HepG2 (cell line): ENCODE measurements around the gene PLLP. TPM values are rescaled to one million over a fixed set of nuclear protein-coding genes. Genes with fewer than 3 reads are reported as not detected.

Experiments used
- BRD4 ChIP-seq: sonication (generic); formaldehyde crosslinking; IDR thresholded peaks from 2 replicates; pipeline ENCODE4 v1.4.0; 2020; ENCODE audit warnings: missing genetic modification reagents
- LCORL ChIP-seq, 2 experiments: fragments of 450-650 bp in 1 of 2; sonication (generic) in 1 of 2; formaldehyde crosslinking in 1 of 2; IDR thresholded peaks; 2 replicates each; pipeline versions ENCODE4 v1.5.0 to v1.6.1; 2017 to 2020; ENCODE audit warnings: antibody characterized with exemption in 1 of 2, missing genetic modification reagents in 1 of 2
- NCOA2 ChIP-seq: sonication (generic); formaldehyde crosslinking; IDR thresholded peaks from 2 replicates; pipeline ENCODE4 v1.8.0; 2022; ENCODE audit warnings: inconsistent platforms
- NFYC ChIP-seq: IDR thresholded peaks from 2 replicates; pipeline ENCODE4 v1.6.1; 2016; ENCODE audit warnings: missing genetic modification reagents, missing compliant biosample characterization
- NR2F2 ChIP-seq: IDR thresholded peaks from 2 replicates; pipeline ENCODE4 v1.6.1; 2012; ENCODE audit warnings: low read depth, inconsistent platforms, borderline replicate concordance
- SALL1 ChIP-seq: sonication (generic); formaldehyde crosslinking; IDR thresholded peaks from 2 replicates; pipeline ENCODE4 v1.8.0; 2022; ENCODE audit warnings: mild to moderate bottlenecking, missing genetic modification reagents
- SIN3B ChIP-seq: fragments of 150-350 bp; IDR thresholded peaks from 2 replicates; pipeline ENCODE4 v1.6.1; 2014; ENCODE audit warnings: low read length
- SOX6 ChIP-seq, 2 experiments: fragments of 450-650 bp in 1 of 2; sonication (generic) in 1 of 2; formaldehyde crosslinking in 1 of 2; IDR thresholded peaks; 2 replicates each; pipeline versions ENCODE4 v1.4.0 to v1.6.1; 2017 to 2020; ENCODE audit warnings: antibody characterized with exemption in 1 of 2, mild to moderate bottlenecking in 1 of 2, missing genetic modification reagents in 1 of 2
- SRSF9 ChIP-seq: fragments of 200-400 bp; formaldehyde crosslinking; IDR thresholded peaks from 2 replicates; pipeline ENCODE4 v1.6.1; 2018; ENCODE audit warnings: borderline replicate concordance, mild to moderate bottlenecking, low read depth, low read length; ENCODE audit not compliant: insufficient read depth, poor library complexity, severe bottlenecking
- TOPORS ChIP-seq: sonication (generic); formaldehyde crosslinking; IDR thresholded peaks from 2 replicates; pipeline ENCODE4 v1.8.0; 2023; ENCODE audit warnings: mild to moderate bottlenecking, missing genetic modification reagents
- ZNF180 ChIP-seq: sonication (generic); formaldehyde crosslinking; IDR thresholded peaks from 2 replicates; pipeline ENCODE4 v1.4.0; 2020; ENCODE audit warnings: low read depth, missing genetic modification reagents, borderline replicate concordance
- ZNF264 ChIP-seq: sonication (generic); formaldehyde crosslinking; IDR thresholded peaks from 2 replicates; pipeline ENCODE4 v1.4.0; 2020; ENCODE audit warnings: missing genetic modification reagents
- ZNF326 ChIP-seq: sonication (generic); formaldehyde crosslinking; IDR thresholded peaks from 2 replicates; pipeline ENCODE4 v1.4.0; 2020; ENCODE audit warnings: missing genetic modification reagents, borderline replicate concordance
- ZNF383 ChIP-seq: sonication (generic); formaldehyde crosslinking; IDR thresholded peaks from 2 replicates; pipeline ENCODE4 v1.4.0; 2020; ENCODE audit warnings: missing genetic modification reagents, mild to moderate bottlenecking, borderline replicate concordance
- ZNF431 ChIP-seq: sonication (generic); formaldehyde crosslinking; IDR thresholded peaks from 2 replicates; pipeline ENCODE4 v1.9.0; 2022; ENCODE audit warnings: missing genetic modification reagents, low read depth, mild to moderate bottlenecking, borderline replicate concordance
- ZNF564 ChIP-seq: sonication (generic); formaldehyde crosslinking; IDR thresholded peaks from 2 replicates; pipeline ENCODE4 v1.8.1; 2023; ENCODE audit warnings: mild to moderate bottlenecking, missing genetic modification reagents
- ZNF567 ChIP-seq: sonication (generic); formaldehyde crosslinking; IDR thresholded peaks from 2 replicates; pipeline ENCODE4 v1.8.1; 2023; ENCODE audit warnings: mild to moderate bottlenecking, missing genetic modification reagents, borderline replicate concordance
- ZNF572 ChIP-seq: sonication (generic); formaldehyde crosslinking; IDR thresholded peaks from 2 replicates; pipeline ENCODE4 v1.5.1; 2020; ENCODE audit warnings: mild to moderate bottlenecking, missing genetic modification reagents
- ZNF577 ChIP-seq: sonication (generic); formaldehyde crosslinking; IDR thresholded peaks from 2 replicates; pipeline ENCODE4 v1.4.0; 2020; ENCODE audit warnings: mild to moderate bottlenecking, low read depth, missing genetic modification reagents, borderline replicate concordance
- ZSCAN12 ChIP-seq: sonication (generic); formaldehyde crosslinking; IDR thresholded peaks from 2 replicates; pipeline ENCODE4 v1.9.0; 2021; ENCODE audit warnings: mild to moderate bottlenecking, missing genetic modification reagents
- polyA plus RNA-seq, 8 experiments: library from polyadenylated mRNA; depleted of rRNA in 3 of 8; stranded (reverse) in 7 of 8; unstranded in 1 of 8; fragments of >200 nt; fragmentation: Illumina TruSeq in 4 of 8; extraction: Trizol in 4 of 8; gene quantifications; 2 replicates each; pipeline versions ENCODE4 v1.2.1 to v1.2.3, GENCODE V29; 2011 to 2016; ENCODE audit warnings: low read depth in 4 of 8, missing spikeins in 1 of 8, mixed read lengths in 1 of 8; ENCODE audit not compliant: insufficient read depth in 1 of 8
- total RNA-seq, 5 experiments: library from RNA; depleted of rRNA; stranded (reverse); fragments of >200 nt; fragmentation: Illumina TruSeq; extraction: Trizol; gene quantifications; 2 replicates each; pipeline ENCODE4 v1.2.3, GENCODE V29; 2016; ENCODE audit warnings: low read depth in 1 of 5
- TF ChIP-seq, protein P1 (sequence below): sonication (generic); formaldehyde crosslinking; IDR thresholded peaks from 2 replicates; pipeline ENCODE4 v1.4.0; 2020; ENCODE audit warnings: missing genetic modification reagents, borderline replicate concordance
- TF ChIP-seq, protein P2 (sequence below): sonication (generic); formaldehyde crosslinking; IDR thresholded peaks from 2 replicates; pipeline ENCODE4 v1.5.0; 2020; ENCODE audit warnings: mild to moderate bottlenecking, missing genetic modification reagents, moderate library complexity
- TF ChIP-seq, protein P3 (sequence below): sonication (generic); formaldehyde crosslinking; IDR thresholded peaks from 2 replicates; pipeline ENCODE4 v1.4.0; 2020; ENCODE audit warnings: mild to moderate bottlenecking, missing genetic modification reagents, borderline replicate concordance

Gene PLLP
- total and polyA plus RNA-seq, 2 of the 13 experiments (the other 11 are each of a cell fraction or from before 2014, with no cell fraction given): 60.6 to 127 TPM

DNA sequence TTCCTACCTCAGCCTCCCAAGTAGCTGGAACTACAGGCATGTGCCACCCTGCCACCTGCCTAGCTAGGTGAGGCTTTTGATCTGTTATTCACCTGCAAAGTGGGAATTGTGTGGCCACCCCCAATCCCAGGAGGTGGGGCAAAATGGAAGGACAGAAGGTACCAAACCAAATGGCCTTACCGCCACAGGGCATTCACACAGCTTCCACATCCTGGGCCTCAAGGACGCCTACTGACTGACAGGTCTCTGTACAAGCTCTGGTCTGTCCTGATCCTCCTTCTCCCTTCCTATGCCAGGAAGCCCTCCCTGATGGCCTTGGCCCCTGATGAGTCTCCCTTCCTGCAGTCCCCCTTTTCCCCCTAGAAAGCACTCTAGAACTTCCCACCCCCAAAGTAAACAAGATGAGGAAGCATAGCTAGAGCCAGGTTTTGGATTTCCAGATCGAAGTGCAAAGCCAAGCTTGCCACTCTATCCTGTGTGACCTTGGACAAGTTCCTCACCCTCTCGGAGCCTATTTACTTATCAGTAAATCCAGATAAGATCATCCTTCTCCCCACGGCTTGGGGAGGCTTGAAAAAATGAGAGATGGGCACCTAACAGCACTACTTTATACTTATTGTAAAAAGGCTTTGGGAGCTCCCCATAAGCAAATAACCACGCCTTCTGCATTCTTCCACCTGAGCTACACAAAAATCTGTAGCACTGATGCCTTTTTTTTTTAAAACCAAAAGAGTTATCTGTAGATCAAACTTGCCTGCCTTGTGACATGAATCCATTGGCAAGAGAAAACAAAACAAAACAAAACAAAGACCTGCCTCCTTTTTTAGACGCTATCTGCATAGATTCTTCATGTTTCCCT lies 4.5 kb downstream of the PLLP start (continued):
- TF ChIP-seq, protein P1, sequence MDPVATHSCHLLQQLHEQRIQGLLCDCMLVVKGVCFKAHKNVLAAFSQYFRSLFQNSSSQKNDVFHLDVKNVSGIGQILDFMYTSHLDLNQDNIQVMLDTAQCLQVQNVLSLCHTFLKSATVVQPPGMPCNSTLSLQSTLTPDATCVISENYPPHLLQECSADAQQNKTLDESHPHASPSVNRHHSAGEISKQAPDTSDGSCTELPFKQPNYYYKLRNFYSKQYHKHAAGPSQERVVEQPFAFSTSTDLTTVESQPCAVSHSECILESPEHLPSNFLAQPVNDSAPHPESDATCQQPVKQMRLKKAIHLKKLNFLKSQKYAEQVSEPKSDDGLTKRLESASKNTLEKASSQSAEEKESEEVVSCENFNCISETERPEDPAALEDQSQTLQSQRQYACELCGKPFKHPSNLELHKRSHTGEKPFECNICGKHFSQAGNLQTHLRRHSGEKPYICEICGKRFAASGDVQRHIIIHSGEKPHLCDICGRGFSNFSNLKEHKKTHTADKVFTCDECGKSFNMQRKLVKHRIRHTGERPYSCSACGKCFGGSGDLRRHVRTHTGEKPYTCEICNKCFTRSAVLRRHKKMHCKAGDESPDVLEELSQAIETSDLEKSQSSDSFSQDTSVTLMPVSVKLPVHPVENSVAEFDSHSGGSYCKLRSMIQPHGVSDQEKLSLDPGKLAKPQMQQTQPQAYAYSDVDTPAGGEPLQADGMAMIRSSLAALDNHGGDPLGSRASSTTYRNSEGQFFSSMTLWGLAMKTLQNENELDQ (CRISPR knock-in tag): peak; percentile 78; the same call in 1 of the 2 replicates
- TF ChIP-seq NR2F2 (peak; percentile 89), TOPORS (CRISPR knock-in tag) (peak; percentile 66; the same call in 1 of the 2 replicates), ZNF431 (CRISPR knock-in tag) (peak; percentile 77; the same call in 1 of the 2 replicates), ZNF326 (no peak), ZSCAN12 (no peak), ZNF180 (CRISPR knock-in tag) (no peak), SRSF9 (no peak), LCORL (IDR thresholded peaks at IDR 0.05) (no peak), LCORL (CRISPR knock-in tag; IDR thresholded peaks at IDR 0.05) (peak; percentile 98), SIN3B (no peak), BRD4 (CRISPR knock-in tag) (no peak), NFYC (CRISPR knock-in tag) (peak; percentile 58), ZNF572 (peak; percentile 71; the same call in 1 of the 2 replicates), SOX6 (IDR thresholded peaks at IDR 0.05) (no peak), SOX6 (CRISPR knock-in tag; IDR thresholded peaks at IDR 0.05) (peak; percentile 96), ZNF383 (CRISPR knock-in tag) (peak; percentile 42; the same call in 1 of the 2 replicates), ZNF567 (CRISPR knock-in tag) (0 out of 2 replicates have a peak, but pooled peaks have one; percentile 69), ZNF564 (CRISPR knock-in tag) (no peak; the same call in 1 of the 2 replicates), SALL1 (CRISPR knock-in tag) (peak; percentile 99), ZNF577 (no peak), ZNF264 (CRISPR knock-in tag) (0 out of 2 replicates have a peak, but pooled peaks have one; percentile 48), NCOA2 (peak; percentile 99)
- TF ChIP-seq, protein P2, sequence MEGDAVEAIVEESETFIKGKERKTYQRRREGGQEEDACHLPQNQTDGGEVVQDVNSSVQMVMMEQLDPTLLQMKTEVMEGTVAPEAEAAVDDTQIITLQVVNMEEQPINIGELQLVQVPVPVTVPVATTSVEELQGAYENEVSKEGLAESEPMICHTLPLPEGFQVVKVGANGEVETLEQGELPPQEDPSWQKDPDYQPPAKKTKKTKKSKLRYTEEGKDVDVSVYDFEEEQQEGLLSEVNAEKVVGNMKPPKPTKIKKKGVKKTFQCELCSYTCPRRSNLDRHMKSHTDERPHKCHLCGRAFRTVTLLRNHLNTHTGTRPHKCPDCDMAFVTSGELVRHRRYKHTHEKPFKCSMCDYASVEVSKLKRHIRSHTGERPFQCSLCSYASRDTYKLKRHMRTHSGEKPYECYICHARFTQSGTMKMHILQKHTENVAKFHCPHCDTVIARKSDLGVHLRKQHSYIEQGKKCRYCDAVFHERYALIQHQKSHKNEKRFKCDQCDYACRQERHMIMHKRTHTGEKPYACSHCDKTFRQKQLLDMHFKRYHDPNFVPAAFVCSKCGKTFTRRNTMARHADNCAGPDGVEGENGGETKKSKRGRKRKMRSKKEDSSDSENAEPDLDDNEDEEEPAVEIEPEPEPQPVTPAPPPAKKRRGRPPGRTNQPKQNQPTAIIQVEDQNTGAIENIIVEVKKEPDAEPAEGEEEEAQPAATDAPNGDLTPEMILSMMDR (CRISPR knock-in tag): peak; percentile 50
- TF ChIP-seq, protein P3, sequence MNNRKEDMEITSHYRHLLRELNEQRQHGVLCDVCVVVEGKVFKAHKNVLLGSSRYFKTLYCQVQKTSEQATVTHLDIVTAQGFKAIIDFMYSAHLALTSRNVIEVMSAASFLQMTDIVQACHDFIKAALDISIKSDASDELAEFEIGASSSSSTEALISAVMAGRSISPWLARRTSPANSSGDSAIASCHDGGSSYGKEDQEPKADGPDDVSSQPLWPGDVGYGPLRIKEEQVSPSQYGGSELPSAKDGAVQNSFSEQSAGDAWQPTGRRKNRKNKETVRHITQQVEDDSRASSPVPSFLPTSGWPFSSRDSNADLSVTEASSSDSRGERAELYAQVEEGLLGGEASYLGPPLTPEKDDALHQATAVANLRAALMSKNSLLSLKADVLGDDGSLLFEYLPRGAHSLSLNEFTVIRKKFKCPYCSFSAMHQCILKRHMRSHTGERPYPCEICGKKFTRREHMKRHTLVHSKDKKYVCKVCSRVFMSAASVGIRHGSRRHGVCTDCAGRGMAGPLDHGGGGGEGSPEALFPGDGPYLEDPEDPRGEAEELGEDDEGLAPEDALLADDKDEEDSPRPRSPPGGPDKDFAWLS (CRISPR knock-in tag): peak; percentile 100
